Measurements from ENCODE around the gene ZFP92. TPM values are rescaled to one million over a fixed set of nuclear protein-coding genes. Genes with fewer than 3 reads are reported as not detected.

Gene ZFP92
- total RNA-seq, 1 donor from 2014 or later = not detected

DNA sequence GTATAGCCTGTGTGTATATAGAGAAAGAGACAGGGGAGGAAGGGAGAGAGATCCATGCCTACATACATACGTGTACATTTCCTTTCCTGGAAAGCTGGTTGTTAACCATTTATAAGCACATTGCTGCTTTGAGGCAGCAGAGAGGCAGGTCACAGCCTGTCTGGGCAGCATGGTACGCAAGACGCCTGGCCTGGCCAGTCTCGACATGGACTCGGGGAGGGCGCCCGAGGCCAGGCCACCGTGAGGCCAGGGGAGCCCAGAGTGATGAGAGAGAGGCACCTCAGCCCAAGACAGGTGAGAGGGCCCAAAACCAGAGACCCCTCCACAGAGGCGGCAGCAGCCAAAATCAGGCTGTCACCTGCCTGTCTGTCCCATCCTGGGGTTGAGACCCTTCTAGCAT, 30.7 kb downstream of the ZFP92 start:
- H3K9me3 Mint-ChIP-seq = peaks cover 12% of the 10 kb centered on the region
- no peaks in the 10 kb centered on the region for H3K4me1 ChIP-seq
- H3K4me1 Mint-ChIP-seq = no peaks in the 10 kb centered on the region
- H3K4me3 Mint-ChIP-seq = no peak overlapping the region
- H3K27ac ChIP-seq = no peak overlapping the region
- TF ChIP-seq, protein P1, sequence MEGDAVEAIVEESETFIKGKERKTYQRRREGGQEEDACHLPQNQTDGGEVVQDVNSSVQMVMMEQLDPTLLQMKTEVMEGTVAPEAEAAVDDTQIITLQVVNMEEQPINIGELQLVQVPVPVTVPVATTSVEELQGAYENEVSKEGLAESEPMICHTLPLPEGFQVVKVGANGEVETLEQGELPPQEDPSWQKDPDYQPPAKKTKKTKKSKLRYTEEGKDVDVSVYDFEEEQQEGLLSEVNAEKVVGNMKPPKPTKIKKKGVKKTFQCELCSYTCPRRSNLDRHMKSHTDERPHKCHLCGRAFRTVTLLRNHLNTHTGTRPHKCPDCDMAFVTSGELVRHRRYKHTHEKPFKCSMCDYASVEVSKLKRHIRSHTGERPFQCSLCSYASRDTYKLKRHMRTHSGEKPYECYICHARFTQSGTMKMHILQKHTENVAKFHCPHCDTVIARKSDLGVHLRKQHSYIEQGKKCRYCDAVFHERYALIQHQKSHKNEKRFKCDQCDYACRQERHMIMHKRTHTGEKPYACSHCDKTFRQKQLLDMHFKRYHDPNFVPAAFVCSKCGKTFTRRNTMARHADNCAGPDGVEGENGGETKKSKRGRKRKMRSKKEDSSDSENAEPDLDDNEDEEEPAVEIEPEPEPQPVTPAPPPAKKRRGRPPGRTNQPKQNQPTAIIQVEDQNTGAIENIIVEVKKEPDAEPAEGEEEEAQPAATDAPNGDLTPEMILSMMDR (IDR thresholded peaks at IDR 0.05) = no peak
- no peak for TF ChIP-seq EZH2 (IDR thresholded peaks at IDR 0.05)
- no peak for TF ChIP-seq EZH2phosphoT487 (IDR thresholded peaks at IDR 0.05)
- no peak overlapping the region for H2AFZ ChIP-seq (replicated peaks)
- H4K20me1 ChIP-seq (ENCODE audit: low read depth) = no peaks in the 10 kb centered on the region
- no peak for DNase-seq (ENCODE audit: low spot score)
- no peaks in the 10 kb centered on the region for H3F3A ChIP-seq (ENCODE audit: low read depth)
- peaks cover 2% of the 10 kb centered on the region for H3K27me3 Mint-ChIP-seq (ENCODE audit: insufficient read depth, low read depth)
- no peak overlapping the region for H3K4me2 ChIP-seq
- H3K36me3 Mint-ChIP-seq = no peaks in the 10 kb centered on the region
- H3K79me2 ChIP-seq (ENCODE audit: low read depth) = no peaks in the 10 kb centered on the region
- H3K4me3 ChIP-seq = no peak overlapping the region
- H3K9me3 ChIP-seq (ENCODE audit: low read depth) = no peaks in the 10 kb centered on the region
- H3K27ac Mint-ChIP-seq = no peak overlapping the region
- H3K27me3 ChIP-seq = no peaks in the 10 kb centered on the region
- H3K9ac ChIP-seq = no peak overlapping the region
- no peaks in the 10 kb centered on the region for H3K36me3 ChIP-seq

GRCh38 chrX:153442463-153442862, 31.2 kb downstream of the ZFP92 start:
- peaks cover 12% of the 10 kb centered on the region for H3K9me3 Mint-ChIP-seq
- Histone ChIP-seq H4K20me1 (ENCODE audit: low read depth) (no peaks in the 10 kb centered on the region), H2AFZ (replicated peaks) (no peak overlapping the region), H3K4me1 (no peaks in the 10 kb centered on the region), H3K27ac (no peak overlapping the region), H3K9ac (no peak overlapping the region), H3K9me3 (ENCODE audit: low read depth) (no peaks in the 10 kb centered on the region), H3K27me3 (no peaks in the 10 kb centered on the region), H3K4me3 (no peak overlapping the region), H3F3A (ENCODE audit: low read depth) (no peaks in the 10 kb centered on the region), H3K4me2 (no peak overlapping the region), H3K36me3 (no peaks in the 10 kb centered on the region), H3K79me2 (ENCODE audit: low read depth) (no peaks in the 10 kb centered on the region)
- peaks cover 2% of the 10 kb centered on the region for H3K27me3 Mint-ChIP-seq (ENCODE audit: insufficient read depth, low read depth)
- no peaks in the 10 kb centered on the region for H3K4me1 Mint-ChIP-seq
- no peak overlapping the region for H3K27ac Mint-ChIP-seq
- no peaks in the 10 kb centered on the region for H3K36me3 Mint-ChIP-seq
- H3K4me3 Mint-ChIP-seq = no peak overlapping the region
- DNase-seq (ENCODE audit: low spot score) = no peak
- TF ChIP-seq, protein P1 (IDR thresholded peaks at IDR 0.05) = no peak
- TF ChIP-seq EZH2phosphoT487 (IDR thresholded peaks at IDR 0.05) = no peak

- no peaks in the 10 kb centered on the region for H3K4me1 ChIP-seq
- peaks cover 2% of the 10 kb centered on the region for H3K27me3 Mint-ChIP-seq (ENCODE audit: insufficient read depth, low read depth)
- no peaks in the 10 kb centered on the region for H3K36me3 Mint-ChIP-seq
- H3K4me3 Mint-ChIP-seq = no peak overlapping the region
- H3K27me3 ChIP-seq = no peaks in the 10 kb centered on the region
- TF ChIP-seq, protein P1 (IDR thresholded peaks at IDR 0.05) = no peak
- TF ChIP-seq EZH2 (IDR thresholded peaks at IDR 0.05) = no peak
- no peak for TF ChIP-seq EZH2phosphoT487 (IDR thresholded peaks at IDR 0.05)
- no peak overlapping the region for H2AFZ ChIP-seq (replicated peaks)
- no peak overlapping the region for H3K27ac Mint-ChIP-seq
- peaks cover 15% of the 10 kb centered on the region for H3K9me3 Mint-ChIP-seq
- H3K79me2 ChIP-seq (ENCODE audit: low read depth) = no peaks in the 10 kb centered on the region
- no peaks in the 10 kb centered on the region for H3K4me1 Mint-ChIP-seq
- no peak overlapping the region for H3K4me3 ChIP-seq
- no peaks in the 10 kb centered on the region for H3K9me3 ChIP-seq (ENCODE audit: low read depth)
- no peak overlapping the region for H3K27ac ChIP-seq
- H3K9ac ChIP-seq = no peak overlapping the region
- H4K20me1 ChIP-seq (ENCODE audit: low read depth) = no peaks in the 10 kb centered on the region
- H3F3A ChIP-seq (ENCODE audit: low read depth) = no peaks in the 10 kb centered on the region
- H3K36me3 ChIP-seq = no peaks in the 10 kb centered on the region
- no peak for DNase-seq (ENCODE audit: low spot score)
- H3K4me2 ChIP-seq = no peak overlapping the region
Observed at GRCh38 chrX:153443476-153444332, 32.4 kb downstream of the ZFP92 start.

Data from neural progenitor cell (in vitro differentiated cells).